SJCRH30 (cell line): ENCODE data around the gene SDHAF1. TPM values are rescaled to one million over a fixed set of nuclear protein-coding genes. Genes with fewer than 3 reads are reported as not detected.

Source experiments
- total RNA-seq: library from RNA; depleted of rRNA; stranded (reverse); fragments of >200 nt; shearing (Covaris generic); gene quantifications from 2 replicates; pipeline ENCODE4 v1.2.3, GENCODE V29; 2014; rRNA removed

Gene SDHAF1
- total RNA-seq, 1 experiment from 2014 or later, result 21.6 TPM

Other genes starting within 250 kb of the SDHAF1 start
- gene U2AF1L4, start 249.8 kb upstream of the SDHAF1 start, total RNA-seq, result 9.7 and 11.4 TPM in 2 replicates
- gene PSENEN, start 249.5 kb upstream of the SDHAF1 start, total RNA-seq, result 37.7 and 47.2 TPM in 2 replicates
- gene LIN37, start 246.6 kb upstream of the SDHAF1 start, total RNA-seq, result 4.9 and 6.1 TPM in 2 replicates
- not detected in 2 replicates for gene HSPB6, start 238.2 kb upstream of the SDHAF1 start, total RNA-seq
- 10.0 and 11.1 TPM in 2 replicates for gene PROSER3, start 237.0 kb upstream of the SDHAF1 start, total RNA-seq
- gene ARHGAP33, start 219.6 kb upstream of the SDHAF1 start, total RNA-seq, result 8.9 and 10.5 TPM in 2 replicates
- not detected in 2 replicates for gene PRODH2, start 182.3 kb upstream of the SDHAF1 start, total RNA-seq
- gene NPHS1, start 142.7 kb upstream of the SDHAF1 start, total RNA-seq, result not detected in 2 replicates
- gene KIRREL2, start 138.3 kb upstream of the SDHAF1 start, total RNA-seq, result not detected in 2 replicates
- gene APLP1, start 126.6 kb upstream of the SDHAF1 start, total RNA-seq, result 32.1 and 32.7 TPM in 2 replicates
- gene NFKBID, start 94.6 kb upstream of the SDHAF1 start, total RNA-seq, result 6.2 and 7.3 TPM in 2 replicates
- not detected in 2 replicates for gene HCST, start 92.7 kb upstream of the SDHAF1 start, total RNA-seq
- gene TYROBP, start 86.9 kb upstream of the SDHAF1 start, total RNA-seq, result not detected in 2 replicates
- gene LRFN3, start 58.8 kb upstream of the SDHAF1 start, total RNA-seq, result 5.1 and 10.2 TPM in 2 replicates
- gene SYNE4, start 13.6 kb downstream of the SDHAF1 start, total RNA-seq, result 0.10 and 0.20 TPM in 2 replicates
- 17.4 and 19.8 TPM in 2 replicates for gene ALKBH6, start 19.0 kb downstream of the SDHAF1 start, total RNA-seq
- 1.6 and 3.3 TPM in 2 replicates for gene CLIP3, start 37.7 kb downstream of the SDHAF1 start, total RNA-seq
- 3.9 and 4.8 TPM in 2 replicates for gene THAP8, start 59.1 kb downstream of the SDHAF1 start, total RNA-seq
- 19.8 and 23.5 TPM in 2 replicates for gene WDR62, start 59.7 kb downstream of the SDHAF1 start, total RNA-seq
- 0.79 and 1.4 TPM in 2 replicates for gene OVOL3, start 116.0 kb downstream of the SDHAF1 start, total RNA-seq
- gene POLR2I, start 119.7 kb downstream of the SDHAF1 start, total RNA-seq, result 140 and 153 TPM in 2 replicates
- 212 and 217 TPM in 2 replicates for gene TBCB, start 120.3 kb downstream of the SDHAF1 start, total RNA-seq
- 339 and 397 TPM in 2 replicates for gene CAPNS1, start 144.9 kb downstream of the SDHAF1 start, total RNA-seq
- gene COX7A1, start 157.3 kb downstream of the SDHAF1 start, total RNA-seq, result 0.61 TPM in 1 of 2 replicates, not detected in the other
- gene ZNF565, start 219.5 kb downstream of the SDHAF1 start, total RNA-seq, result 4.1 and 5.2 TPM in 2 replicates
- 182 and 210 TPM in 2 replicates for gene ZNF146, start 219.9 kb downstream of the SDHAF1 start, total RNA-seq